A549 (cell line): Measurements from ENCODE around the gene ITGAX. TPM values are rescaled to one million over a fixed set of nuclear protein-coding genes. Genes with fewer than 3 reads are reported as not detected.

Experiments used
- ATAC-seq, 2 experiments: fragments of 200-7000 bp in 1 of 2; fragments of >200 bp in 1 of 2; cut with Nextera tagmentation in 1 of 2; cut with Tn5 transposase in 1 of 2; 3 replicates each; pipeline versions ENCODE4 v1.8.0 to v1.9.1; 2018 to 2020; ENCODE audit warnings: mild to moderate bottlenecking in 1 of 2, moderate library complexity in 1 of 2
- CTCF ChIA-PET: fragments of 300-600 bp; sonication (Branson Sonifier 250); formaldehyde crosslinking; extraction: SDS; loops from one replicate; lab custom pipeline; 2021; ENCODE audit warnings: antibody characterized with exemption, inconsistent platforms; lab: Yijun Ruan, JAX
- POLR2A ChIA-PET: fragments of 350-600 bp; formaldehyde crosslinking; extraction: SDS; loops from one replicate; lab custom pipeline; 2021; ENCODE audit warnings: antibody characterized with exemption, inconsistent platforms; lab: Yijun Ruan, JAX
- DNase-seq, 2 experiments: peaks; one replicate each; pipeline versions ENCODE4 v3.0.0 to v3.0.0-alpha.2; 2011 to 2016; ENCODE audit warnings: low read depth in 1 of 2, low spot score in 1 of 2
- FAIRE-seq: peaks from 2 replicates; lab custom pipeline; 2011; peaks lifted over from hg19 to GRCh38; lab: Jason Lieb, UNC
- H3K27ac ChIP-seq, 2 experiments: fragments of >200 bp; sonication (Bioruptor Twin); formaldehyde crosslinking; 3 replicates each; pipeline ENCODE4 v1.5.1; 2016 to 2017
- H3K4me1 ChIP-seq: fragments of >200 bp; sonication (Bioruptor Twin); formaldehyde crosslinking; 3 replicates; pipeline ENCODE4 v1.6.1; 2016
- H3K4me2 ChIP-seq: fragments of >200 bp; sonication (Bioruptor Twin); formaldehyde crosslinking; 3 replicates; pipeline ENCODE4 v1.6.1; 2016
- H3K4me3 ChIP-seq: fragments of >200 bp; sonication (Bioruptor Twin); formaldehyde crosslinking; 3 replicates; pipeline ENCODE4 v1.5.1; 2016
- H3K9me3 ChIP-seq: fragments of >200 bp; sonication (Bioruptor Twin); formaldehyde crosslinking; 3 replicates; pipeline ENCODE4 v1.6.1; 2016
- CBX8 ChIP-seq: fragments of 200-600 bp; sonication (generic); IDR thresholded peaks from 2 replicates; pipeline ENCODE4 v1.6.1; 2016
- CEBPB ChIP-seq, 2 experiments: fragments of >200 bp in 1 of 2; sonication (Bioruptor Twin) in 1 of 2; formaldehyde crosslinking in 1 of 2; IDR thresholded peaks; 2 replicates each; pipeline ENCODE4 v1.6.1; 2012 to 2016
- HDAC2 ChIP-seq: fragments of 200-600 bp; sonication (generic); IDR thresholded peaks from 2 replicates; pipeline ENCODE4 v1.6.1; 2016
- HES2 ChIP-seq: fragments of >200 bp; sonication (Bioruptor Twin); formaldehyde crosslinking; IDR thresholded peaks from 2 replicates; pipeline ENCODE4 v1.6.1; 2016
- HEYL ChIP-seq: fragments of 250-450 bp; sonication (Bioruptor Pico); IDR thresholded peaks from 2 replicates; pipeline ENCODE4 v1.8.0; 2021; ENCODE audit warnings: mild to moderate bottlenecking, moderate library complexity
- HMGXB4 ChIP-seq: fragments of 250-450 bp; sonication (Bioruptor Pico); IDR thresholded peaks from 2 replicates; pipeline ENCODE4 v1.5.0; 2021; ENCODE audit warnings: mild to moderate bottlenecking, moderate library complexity, borderline replicate concordance
- HOXA7 ChIP-seq: fragments of 250-450 bp; sonication (Bioruptor Pico); IDR thresholded peaks from 2 replicates; pipeline ENCODE4 v1.5.0; 2020; ENCODE audit warnings: mild to moderate bottlenecking, moderate library complexity
- JUNB ChIP-seq: fragments of >200 bp; sonication (Bioruptor Twin); formaldehyde crosslinking; IDR thresholded peaks from 2 replicates; pipeline ENCODE4 v1.6.1; 2016
- KDM5A ChIP-seq: fragments of 200-600 bp; sonication (generic); IDR thresholded peaks from 2 replicates; pipeline ENCODE4 v1.6.1; 2016; ENCODE audit warnings: antibody characterized with exemption, mild to moderate bottlenecking
- MAX ChIP-seq: IDR thresholded peaks from 2 replicates; pipeline ENCODE4 v1.6.1; 2012
- NFE2L2 ChIP-seq: fragments of 150-350 bp; conservative IDR thresholded peaks from 2 replicates; pipeline ENCODE4 v1.6.1; 2014; ENCODE audit warnings: low read length
- PBX3 ChIP-seq: IDR thresholded peaks from 2 replicates; pipeline ENCODE4 v1.6.1; 2012
- RAD21 ChIP-seq, 2 experiments: fragments of >200 bp in 1 of 2; sonication (Bioruptor Twin) in 1 of 2; formaldehyde crosslinking in 1 of 2; IDR thresholded peaks in 1 of 2; conservative IDR thresholded peaks in 1 of 2; 2 replicates in 1 of 2; 3 replicates in 1 of 2; pipeline ENCODE4 v1.6.1; 2012 to 2018; ENCODE audit warnings: inconsistent platforms in 1 of 2
- REST ChIP-seq: fragments of 200-600 bp; sonication (generic); IDR thresholded peaks from 2 replicates; pipeline ENCODE4 v1.6.1; 2016; ENCODE audit warnings: antibody characterized with exemption, mild to moderate bottlenecking, moderate library complexity
- SMC3 ChIP-seq: fragments of >200 bp; sonication (Bioruptor Twin); formaldehyde crosslinking; IDR thresholded peaks from 3 replicates; pipeline ENCODE4 v1.6.1; 2018; ENCODE audit warnings: inconsistent platforms
- ZSCAN20 ChIP-seq: fragments of 250-450 bp; sonication (Bioruptor Pico); IDR thresholded peaks from 2 replicates; pipeline ENCODE4 v1.8.0; 2022; ENCODE audit warnings: mild to moderate bottlenecking, moderate library complexity
- WGBS: methylation state at CpG from one replicate; pipeline ENCODE4 v1.1.6; 2017; ENCODE audit errors: missing lambda C conversion rate; 5-methylcytosine and 5-hydroxymethylcytosine counted together
- polyA plus RNA-seq, 4 experiments: library from polyadenylated mRNA; depleted of rRNA in 3 of 4; stranded (reverse); fragments of >200 nt; fragmentation: RNase III in 1 of 4; extraction: RNeasy Plus Mini Kit Qiagen cat#74134 plus additional on column Dnase treatment in 1 of 4; gene quantifications; 2 replicates in 3 of 4; 3 replicates in 1 of 4; pipeline ENCODE4 v1.2.3, GENCODE V29; 2011 to 2017

ITGAX gene
- polyA plus RNA-seq, 2 of the 4 experiments (the other 2 are of a cell fraction) = 0.49 to 0.87 TPM

- 43% methylated on average over 7 of the region's 7 CpGs for WGBS
- DNase-seq (no peak), FAIRE-seq (no peak)
These were observed 73.8 kb downstream of the ITGAX start for GRCh38 chr16:31428638-31429247.

More at GRCh38 chr16:31428638-31429247, 73.8 kb downstream of the ITGAX start:
- Histone ChIP-seq H3K4me3 (no peak overlapping the region), H3K4me2 (no peak overlapping the region), H3K4me1 (no peaks in the 10 kb centered on the region), H3K9me3 (no peaks in the 10 kb centered on the region; the same call in 2 of the 3 replicates), H3K27ac (no peak overlapping the region)
- CTCF ChIA-PET = interaction anchor here (1.1 to 4.8 kb wide), 3 partner anchors 15 to 30 kb away, joined by 3 to 33 read pairs (median 4); partner anchors contain the start of genes ARMC5 and ZNF843
- TF ChIP-seq NFE2L2 = no peak
- no peak for TF ChIP-seq MAX
- no peak for TF ChIP-seq HDAC2
- no peak for TF ChIP-seq CBX8
- TF ChIP-seq HMGXB4 = no peak
- TF ChIP-seq JUNB = no peak
- TF ChIP-seq PBX3 = no peak
- no peak for TF ChIP-seq HES2
- TF ChIP-seq REST = no peak
- no peak for TF ChIP-seq RAD21 (conservative IDR thresholded peaks at IDR 0.05 in 1 of 2, IDR thresholded peaks at IDR 0.05 in 1 of 2)
- no peak for TF ChIP-seq CEBPB (IDR thresholded peaks at IDR 0.05)
- TF ChIP-seq ZSCAN20 (CRISPR knock-in tag) = no peak
- no peak for TF ChIP-seq KDM5A
- TF ChIP-seq HOXA7 (CRISPR knock-in tag) = no peak
- no peak for TF ChIP-seq SMC3
- TF ChIP-seq HEYL (CRISPR knock-in tag) = no peak
- no peak for ATAC-seq
- POLR2A ChIA-PET = no interaction called here
